ENCODE data around the gene SCGB2A2. TPM values are rescaled to one million over a fixed set of nuclear protein-coding genes. Genes with fewer than 3 reads are reported as not detected.

Gene SCGB2A2
- total RNA-seq (2022) = not detected in 2 replicates
- Bru-seq, nascent RNA = not detected
- not detected for BruChase-seq, experiment 1, labeled RNA remaining after a 6-hour chase
- BruChase-seq, experiment 2, labeled RNA remaining after a 2-hour chase = not detected
- long read RNA-seq = 0 reads

DNA sequence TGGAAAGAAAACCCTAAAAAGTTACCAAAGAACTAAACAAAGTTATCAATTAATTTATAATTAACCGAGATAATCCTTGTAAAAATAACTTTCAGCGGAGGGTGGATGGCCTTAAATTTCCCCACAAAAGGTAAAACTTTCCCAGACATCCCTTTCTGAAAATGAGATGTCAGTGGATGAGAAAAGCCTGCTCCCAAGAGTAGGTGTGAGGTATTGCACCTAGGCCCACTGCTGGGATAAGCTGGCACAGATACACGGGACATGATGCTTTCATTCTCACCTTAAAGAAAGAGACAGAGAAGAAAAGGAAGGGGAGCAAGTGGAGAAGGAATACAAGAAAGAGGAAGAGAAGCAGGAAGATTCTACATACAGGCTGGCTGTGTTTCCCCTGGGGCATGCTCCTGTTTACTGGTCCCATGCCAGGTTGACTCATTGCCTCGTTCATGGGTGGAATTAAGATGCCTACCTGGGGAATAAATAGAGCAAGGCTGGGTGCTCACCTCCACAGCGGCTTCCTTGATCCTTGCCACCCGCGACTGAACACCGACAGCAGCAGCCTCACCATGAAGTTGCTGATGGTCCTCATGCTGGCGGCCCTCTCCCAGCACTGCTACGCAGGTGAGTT, at the start of gene SCGB2A2:
TSS of gene SCGB2A2 (plus strand) at position 505 of the 625 bp plus-strand sequence. CDS start at position 564, 59 bp downstream.
- intact Hi-C loops (cut with micrococcal nuclease; ENCODE audit: unreplicated experiment) = no loop called here
- no TSS peak for BruUV-seq (replicated peaks)
- peaks cover 82% of the 10 kb centered on the region for H3K27me3 Mint-ChIP-seq (ENCODE audit: unreplicated experiment)
- DNase-seq = peak; percentile 9
- peaks cover 8% of the 10 kb centered on the region for H3K4me1 Mint-ChIP-seq (ENCODE audit: low read depth, unreplicated experiment)
- H3K9me3 Mint-ChIP-seq (ENCODE audit: low read depth, unreplicated experiment) = no peaks in the 10 kb centered on the region
- TF ChIP-seq, protein P1, sequence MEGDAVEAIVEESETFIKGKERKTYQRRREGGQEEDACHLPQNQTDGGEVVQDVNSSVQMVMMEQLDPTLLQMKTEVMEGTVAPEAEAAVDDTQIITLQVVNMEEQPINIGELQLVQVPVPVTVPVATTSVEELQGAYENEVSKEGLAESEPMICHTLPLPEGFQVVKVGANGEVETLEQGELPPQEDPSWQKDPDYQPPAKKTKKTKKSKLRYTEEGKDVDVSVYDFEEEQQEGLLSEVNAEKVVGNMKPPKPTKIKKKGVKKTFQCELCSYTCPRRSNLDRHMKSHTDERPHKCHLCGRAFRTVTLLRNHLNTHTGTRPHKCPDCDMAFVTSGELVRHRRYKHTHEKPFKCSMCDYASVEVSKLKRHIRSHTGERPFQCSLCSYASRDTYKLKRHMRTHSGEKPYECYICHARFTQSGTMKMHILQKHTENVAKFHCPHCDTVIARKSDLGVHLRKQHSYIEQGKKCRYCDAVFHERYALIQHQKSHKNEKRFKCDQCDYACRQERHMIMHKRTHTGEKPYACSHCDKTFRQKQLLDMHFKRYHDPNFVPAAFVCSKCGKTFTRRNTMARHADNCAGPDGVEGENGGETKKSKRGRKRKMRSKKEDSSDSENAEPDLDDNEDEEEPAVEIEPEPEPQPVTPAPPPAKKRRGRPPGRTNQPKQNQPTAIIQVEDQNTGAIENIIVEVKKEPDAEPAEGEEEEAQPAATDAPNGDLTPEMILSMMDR (IDR thresholded peaks at IDR 0.05; ENCODE audit: unreplicated experiment) = peak; percentile 51
- no peak within 1 kb of the TSS for H3K4me3 Mint-ChIP-seq (ENCODE audit: low read depth, unreplicated experiment)
- CTCF ChIA-PET = no interaction called here
- no peak within 1 kb of the TSS for H3K27ac Mint-ChIP-seq (ENCODE audit: unreplicated experiment)
- H3K36me3 Mint-ChIP-seq (ENCODE audit: insufficient read depth, unreplicated experiment) = no peaks in the 10 kb centered on the region

DNA sequence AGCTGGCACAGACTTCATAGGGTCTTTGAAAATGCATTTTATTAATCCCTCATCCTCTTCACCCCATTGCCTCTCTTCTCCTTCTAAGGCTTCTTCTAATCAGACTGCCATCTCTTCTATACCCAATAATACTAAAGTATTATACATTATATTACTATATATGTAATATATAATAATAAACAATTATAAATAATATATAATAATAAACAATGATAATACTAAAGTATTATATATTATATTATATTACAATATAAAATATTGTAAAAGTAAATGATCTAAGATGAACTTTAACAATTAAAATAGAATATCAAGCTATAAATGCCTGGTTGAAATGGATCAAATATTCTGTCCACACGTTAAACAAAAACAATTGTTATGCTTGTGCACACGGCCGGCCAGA, 48.5 kb upstream of the SCGB2A2 start:
- Mint-ChIP-seq H3K36me3 (ENCODE audit: insufficient read depth, unreplicated experiment) (no peaks in the 10 kb centered on the region), H3K27ac (ENCODE audit: unreplicated experiment) (no peak overlapping the region), H3K27me3 (ENCODE audit: unreplicated experiment) (peaks cover 29% of the 10 kb centered on the region), H3K4me1 (ENCODE audit: low read depth, unreplicated experiment) (no peaks in the 10 kb centered on the region), H3K4me3 (ENCODE audit: low read depth, unreplicated experiment) (no peak overlapping the region), H3K9me3 (ENCODE audit: low read depth, unreplicated experiment) (peaks cover 8% of the 10 kb centered on the region)
- CTCF ChIA-PET = no interaction called here
- DNase-seq = no peak
- no TSS peak for BruUV-seq (replicated peaks)
- intact Hi-C loops (cut with micrococcal nuclease; ENCODE audit: unreplicated experiment) = no loop called here
- TF ChIP-seq, protein P1 (IDR thresholded peaks at IDR 0.05; ENCODE audit: unreplicated experiment) = no peak

DNA sequence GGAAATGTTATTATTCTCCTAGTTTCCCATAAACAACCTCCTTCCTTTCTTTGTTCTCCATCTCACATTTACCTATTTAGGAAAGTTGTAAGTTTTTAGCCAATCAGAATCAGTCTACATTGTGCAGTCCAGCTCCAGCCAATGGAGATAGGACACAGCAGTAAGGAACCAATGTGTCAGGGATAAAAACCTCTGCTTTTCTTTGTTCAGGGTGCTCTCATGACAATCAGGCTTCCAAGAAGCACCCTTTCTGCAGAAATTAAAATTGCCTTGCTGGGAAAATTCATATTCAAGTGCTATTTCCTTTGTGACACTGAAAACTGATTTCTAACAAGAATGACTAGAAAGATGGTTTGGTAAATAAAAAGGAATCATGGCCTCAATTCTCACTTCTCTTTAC, 46.9 kb upstream of the SCGB2A2 start:
- no peaks in the 10 kb centered on the region for H3K4me1 Mint-ChIP-seq (ENCODE audit: low read depth, unreplicated experiment)
- DNase-seq = no peak
- H3K9me3 Mint-ChIP-seq (ENCODE audit: low read depth, unreplicated experiment) = peaks cover 8% of the 10 kb centered on the region
- no peak overlapping the region for H3K27ac Mint-ChIP-seq (ENCODE audit: unreplicated experiment)
- TF ChIP-seq, protein P1 (IDR thresholded peaks at IDR 0.05; ENCODE audit: unreplicated experiment) = no peak
- BruUV-seq (replicated peaks) = no TSS peak
- peaks cover 25% of the 10 kb centered on the region for H3K27me3 Mint-ChIP-seq (ENCODE audit: unreplicated experiment)
- no peak overlapping the region for H3K4me3 Mint-ChIP-seq (ENCODE audit: low read depth, unreplicated experiment)
- CTCF ChIA-PET = no interaction called here
- H3K36me3 Mint-ChIP-seq (ENCODE audit: insufficient read depth, unreplicated experiment) = no peaks in the 10 kb centered on the region
- intact Hi-C loops (cut with micrococcal nuclease; ENCODE audit: unreplicated experiment) = no loop called here

DNA sequence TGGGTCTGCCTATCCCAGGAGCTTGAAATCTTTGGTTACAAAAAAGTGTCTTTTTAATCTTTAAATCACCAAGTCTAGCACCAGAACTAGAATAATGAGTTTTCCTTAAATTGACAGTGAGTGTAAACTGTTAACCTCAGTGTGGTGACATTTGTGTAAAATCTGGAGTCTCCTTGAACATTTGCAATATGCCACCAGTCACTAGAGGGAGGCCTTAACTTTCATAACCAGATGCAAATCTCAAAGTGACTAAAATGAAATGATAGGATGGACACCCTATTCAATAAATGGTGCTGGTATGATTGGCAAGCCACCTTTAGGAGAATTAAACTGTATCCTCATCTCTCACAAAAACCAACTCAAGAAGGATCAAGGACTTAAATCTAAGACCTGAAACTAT, 36.2 kb upstream of the SCGB2A2 start:
- H3K36me3 Mint-ChIP-seq (ENCODE audit: insufficient read depth, unreplicated experiment) = no peaks in the 10 kb centered on the region
- peaks cover 92% of the 10 kb centered on the region for H3K27me3 Mint-ChIP-seq (ENCODE audit: unreplicated experiment)
- H3K4me1 Mint-ChIP-seq (ENCODE audit: low read depth, unreplicated experiment) = no peaks in the 10 kb centered on the region
- intact Hi-C loops (cut with micrococcal nuclease; ENCODE audit: unreplicated experiment) = loop anchor here (5.0 kb wide), 1 partner anchor 144 kb away; no protein-coding TSS in a partner anchor
- H3K4me3 Mint-ChIP-seq (ENCODE audit: low read depth, unreplicated experiment) = no peak overlapping the region
- no peak for DNase-seq
- TF ChIP-seq, protein P1 (IDR thresholded peaks at IDR 0.05; ENCODE audit: unreplicated experiment) = no peak
- H3K27ac Mint-ChIP-seq (ENCODE audit: unreplicated experiment) = no peak overlapping the region
- no TSS peak for BruUV-seq (replicated peaks)
- H3K9me3 Mint-ChIP-seq (ENCODE audit: low read depth, unreplicated experiment) = no peaks in the 10 kb centered on the region
- CTCF ChIA-PET = no interaction called here
